ENCODE measurements around the gene TMCO4. TPM values are rescaled to one million over a fixed set of nuclear protein-coding genes. Genes with fewer than 3 reads are reported as not detected.

The TMCO4 gene
- 12.7 and 13.8 TPM in 2 replicates for total RNA-seq

GRCh38 chr1:19799230-19800075 is at the start of gene TMCO4:
TSS of gene TMCO4 (minus strand) at chr1:19799916. CDS start at chr1:19780758, 19,158 bp downstream.

GRCh38 chr1:19814681-19815503 is 15.2 kb upstream of the TMCO4 start, which contains the start of gene RNF186:
TSS of gene RNF186 (minus strand) at chr1:19815283. CDS start at chr1:19815101, 182 bp downstream.

GRCh38 chr1:19664453-19665185 is 135.1 kb downstream of the TMCO4 start, which contains the start of gene HTR6:
TSS of gene HTR6 (plus strand) at chr1:19664875. CDS start at chr1:19665754, 879 bp downstream.

GRCh38 chr1:19643602-19644394 is 155.9 kb downstream of the TMCO4 start, which contains the start of gene NBL1:
TSS of gene NBL1 (plus strand) at chr1:19644311. CDS start at chr1:19655031, 10,720 bp downstream.

Other genes with a start within 250 kb of the TMCO4 start
- gene NBL1, start 155.6 kb downstream of the TMCO4 start, total RNA-seq = 71.7 and 115 TPM in 2 replicates
- gene HTR6, start 135.0 kb downstream of the TMCO4 start, total RNA-seq = not detected in 2 replicates
- gene RNF186, start 15.4 kb upstream of the TMCO4 start, total RNA-seq = not detected in 2 replicates
- gene OTUD3, start 82.5 kb upstream of the TMCO4 start, total RNA-seq = 4.5 and 5.9 TPM in 2 replicates
- not detected in 2 replicates for gene PLA2G2E, start 123.7 kb upstream of the TMCO4 start, total RNA-seq
- gene PLA2G2A, start 179.7 kb upstream of the TMCO4 start, total RNA-seq = not detected in 2 replicates